NCI-H1417 (cell line): ENCODE results near the gene TCERG1L.

Experiments
- DNase-seq, 3 experiments: peaks; one replicate each; lab custom pipeline; 2025; lab: John Stamatoyannopoulos, UW

TCERG1L gene

GRCh38 chr10:131270461-131271190 lies 40.9 kb downstream of the TCERG1L start:
- no peak for DNase-seq

DNA sequence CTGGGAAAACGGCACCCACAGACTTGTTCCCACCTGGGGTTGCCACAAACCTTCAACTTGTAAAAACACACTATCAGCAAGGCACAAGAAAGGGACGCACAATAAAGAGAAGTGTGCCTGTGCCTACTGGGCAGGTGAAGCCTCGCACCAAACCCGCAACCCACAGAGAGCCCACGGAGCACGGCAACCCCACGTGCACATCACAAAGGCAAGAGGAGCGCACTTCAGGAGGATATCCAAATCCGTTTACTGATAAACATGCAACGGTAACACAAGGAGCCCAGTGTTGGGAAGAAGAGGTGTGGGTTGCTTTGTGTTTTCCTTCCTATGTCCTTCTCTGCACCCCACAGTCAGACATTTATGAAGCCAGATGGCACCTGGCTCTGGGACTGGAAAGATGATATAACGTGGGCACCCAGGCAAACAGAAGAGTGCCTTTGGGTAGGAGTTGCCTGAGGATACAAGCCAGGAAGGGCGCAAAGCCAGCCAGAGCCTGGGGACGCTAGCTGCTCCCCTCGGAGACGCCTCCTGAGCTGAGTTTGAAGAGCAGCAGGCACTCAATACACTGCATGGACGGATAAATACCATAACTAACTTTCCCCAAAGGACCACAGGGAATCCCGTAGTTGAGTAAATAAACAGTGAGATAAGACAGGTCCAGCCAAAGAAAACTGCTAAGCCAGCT lies 41.6 kb downstream of the TCERG1L start:
- peak in 1 of 3 experiments; percentile 39 for DNase-seq

GRCh38 chr10:131267814-131268095 lies 43.8 kb downstream of the TCERG1L start:
- DNase-seq = no peak

GRCh38 chr10:131266936-131267813 lies 44.3 kb downstream of the TCERG1L start:
- no peak for DNase-seq

DNA sequence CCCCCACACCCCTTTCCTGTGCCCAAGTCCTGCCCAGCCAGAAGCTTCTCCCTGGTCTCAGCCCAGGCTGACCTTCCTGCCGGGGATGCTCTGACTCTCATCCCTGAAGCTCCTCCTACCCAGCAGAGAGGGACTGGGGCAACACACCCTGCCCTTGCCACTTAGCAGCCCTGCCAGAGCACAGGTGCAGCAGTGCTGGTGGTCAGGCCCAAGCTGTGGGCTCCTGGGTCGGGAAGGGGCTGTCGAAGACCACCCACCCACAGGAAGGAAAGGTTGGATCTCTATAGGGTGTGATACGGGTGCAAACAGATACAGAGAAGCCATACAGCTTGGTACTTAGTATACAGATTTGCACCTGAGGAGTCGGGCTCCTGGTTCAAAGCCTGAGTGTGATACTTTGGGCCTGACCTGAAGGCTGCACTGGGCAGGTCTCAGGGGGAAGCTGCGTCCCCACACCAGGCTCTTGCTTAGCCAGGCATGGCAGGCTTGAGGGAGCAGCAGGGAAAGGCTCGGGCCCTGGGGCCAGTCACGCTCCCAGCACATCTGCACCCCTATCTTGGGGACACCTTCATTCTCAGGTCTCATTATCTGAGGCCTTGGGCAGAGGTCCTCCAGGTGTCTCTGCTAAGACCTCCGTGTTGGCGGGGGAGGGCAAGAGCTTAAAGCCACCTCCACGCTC lies 47.3 kb downstream of the TCERG1L start:
- DNase-seq = no peak

GRCh38 chr10:131261890-131262475 lies 49.5 kb downstream of the TCERG1L start:
- no peak for DNase-seq

GRCh38 chr10:131260452-131261211 lies 50.9 kb downstream of the TCERG1L start:
- DNase-seq = no peak

DNA sequence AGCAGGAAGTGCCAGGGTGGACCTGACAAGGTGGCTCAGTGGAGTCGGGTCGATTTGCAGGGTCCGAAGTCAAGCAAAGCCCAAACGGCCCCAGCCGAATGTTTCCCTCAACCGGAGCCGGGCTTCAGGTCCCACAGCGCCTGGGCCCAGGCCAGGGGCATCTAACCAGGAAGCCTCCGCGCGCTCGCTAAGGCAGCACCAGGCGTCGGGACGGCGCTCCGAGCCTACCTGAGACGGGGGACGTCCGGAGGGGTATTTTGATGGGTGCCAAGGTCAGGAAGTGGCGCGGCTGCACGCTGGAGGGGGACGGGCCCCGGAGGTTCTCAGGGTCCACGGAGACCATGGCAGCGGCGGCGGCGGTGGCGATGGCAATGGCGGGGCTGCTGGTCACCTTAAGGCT lies 51.5 kb downstream of the TCERG1L start:
- no peak for DNase-seq

- no peak for DNase-seq
These were observed 52.0 kb downstream of the TCERG1L start for GRCh38 chr10:131259535-131259934.

GRCh38 chr10:131258256-131258655 lies 53.3 kb downstream of the TCERG1L start:
- no peak for DNase-seq

DNA sequence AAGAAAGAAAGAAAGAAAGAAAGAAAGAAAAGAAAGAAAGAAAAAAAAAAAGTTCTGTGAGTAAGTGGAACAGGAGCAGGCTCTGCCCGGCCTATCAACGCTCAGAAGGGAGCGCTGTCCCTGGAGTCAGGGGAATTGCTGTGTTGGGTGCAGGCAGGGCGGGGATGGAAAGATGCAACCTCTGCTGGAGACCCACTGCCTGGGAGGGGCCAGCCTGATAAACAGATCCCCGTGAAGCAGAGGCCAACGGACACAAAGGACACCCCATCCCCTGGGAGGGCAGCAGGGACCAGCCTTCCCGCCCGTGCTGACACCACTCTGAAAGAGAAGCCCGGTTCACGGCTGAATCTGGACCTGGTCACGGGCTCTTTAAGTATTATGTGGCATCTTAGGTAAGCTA lies 54.5 kb downstream of the TCERG1L start:
- no peak for DNase-seq

- no peak for DNase-seq
These were observed 56.7 kb downstream of the TCERG1L start for GRCh38 chr10:131254859-131255252.

- no peak for DNase-seq
These were observed 57.3 kb downstream of the TCERG1L start for GRCh38 chr10:131253931-131254858.

DNA sequence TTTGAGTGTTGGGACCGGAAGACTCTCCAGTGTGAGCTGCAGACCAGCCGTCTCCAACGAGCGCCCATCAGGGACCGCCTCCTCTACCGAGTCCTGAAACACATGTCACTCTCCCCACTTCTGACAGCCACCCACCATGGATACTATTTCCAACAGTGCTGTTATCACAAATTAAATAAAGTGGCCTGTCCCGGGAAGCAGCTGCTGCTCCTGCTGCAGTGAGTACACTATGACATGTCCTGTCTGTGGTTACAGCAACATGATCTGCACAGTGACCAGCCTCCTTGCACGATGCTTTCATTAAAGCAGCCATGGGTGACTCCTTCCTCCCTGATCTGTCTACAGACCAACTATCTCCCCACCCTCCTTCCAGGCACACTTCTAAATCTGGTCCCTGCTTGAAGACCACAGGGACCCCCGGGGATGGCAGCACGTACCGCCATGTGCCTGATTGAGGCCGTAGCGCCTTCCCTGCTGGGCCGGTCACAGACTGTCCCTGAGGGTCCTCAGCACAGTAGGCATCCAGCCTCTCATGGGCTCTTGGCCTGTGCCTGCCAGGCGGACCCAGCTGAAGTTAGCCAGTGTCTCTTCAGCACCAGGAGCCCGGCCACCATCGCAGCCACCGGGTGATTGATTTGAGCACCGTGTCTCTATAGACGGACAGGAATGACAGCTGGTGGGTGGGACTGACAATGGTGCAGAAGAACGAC lies 58.8 kb downstream of the TCERG1L start:
- DNase-seq = no peak

DNA sequence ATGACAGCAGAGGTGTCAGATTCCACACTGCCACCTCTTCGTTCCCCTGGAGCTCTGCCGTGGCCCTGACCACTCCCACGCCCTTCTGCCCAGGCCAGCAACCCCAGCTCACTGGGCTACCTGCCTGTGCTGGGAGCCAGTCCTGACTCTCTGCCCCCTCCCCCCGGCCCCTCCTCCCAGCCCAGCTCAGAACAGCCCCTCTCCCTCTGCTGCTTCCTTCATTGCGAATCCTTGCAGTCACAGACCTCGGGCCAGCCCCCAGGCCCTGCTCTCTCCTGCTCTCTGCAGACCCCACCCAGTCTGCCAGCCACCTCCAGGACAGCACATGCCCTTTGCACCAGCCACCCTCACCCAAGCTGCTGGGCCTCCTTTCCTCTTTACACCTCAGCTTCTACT lies 60.4 kb downstream of the TCERG1L start:
- DNase-seq = no peak

- DNase-seq = no peak
These were observed 60.9 kb downstream of the TCERG1L start for GRCh38 chr10:131250454-131251145.

DNA sequence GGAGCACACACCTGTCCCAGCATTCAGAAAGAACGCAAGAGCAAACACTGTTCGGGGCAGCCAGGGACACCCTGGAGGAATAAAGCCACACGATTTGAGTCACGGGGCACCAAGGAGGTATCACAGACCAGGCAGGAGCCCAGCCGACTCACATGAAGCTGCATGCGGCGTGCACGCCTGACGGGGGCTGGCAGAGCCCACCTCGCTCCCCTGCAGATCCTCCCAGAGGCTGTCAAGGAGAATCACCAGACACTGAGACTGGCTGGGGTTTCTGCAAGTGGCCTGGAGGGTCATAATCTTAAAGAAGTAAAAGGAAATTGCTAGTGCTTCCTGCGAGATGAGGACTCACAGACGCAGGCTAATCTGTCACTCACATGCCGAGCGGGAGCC lies 61.6 kb downstream of the TCERG1L start:
- no peak for DNase-seq

- DNase-seq = peak in 2 of 3 experiments; percentile 56 to 75
These were observed 62.1 kb downstream of the TCERG1L start for GRCh38 chr10:131249238-131249954.
